OCI-LY7 (cell line): ENCODE results near the gene THOC1. TPM values are rescaled to one million over a fixed set of nuclear protein-coding genes. Genes with fewer than 3 reads are reported as not detected.
"Not testable (repeated sequence)": the region's sequence is repeated elsewhere in the genome, so short reads cannot be mapped to it uniquely, and the experiment has no call there.

ENCODE experiments used
- BruUV-seq: library from RNA; stranded (reverse); fragments of 400-500 nt; replicated peaks from 2 replicates; lab custom pipeline; 2021; lab: Mats Ljungman, UMichigan
- CTCF ChIA-PET: fragments of 300-600 bp; sonication (Branson Sonifier 250); formaldehyde crosslinking; loops from one replicate; lab custom pipeline; 2022; ENCODE audit warnings: antibody characterized with exemption; ENCODE audit not compliant: unreplicated experiment; lab: Charles Lee
- POLR2A ChIA-PET: fragments of 300-600 bp; sonication (Branson Sonifier 250); formaldehyde crosslinking; loops from one replicate; lab custom pipeline; 2022; ENCODE audit warnings: antibody characterized with exemption; lab: Charles Lee
- DNase-seq: peaks from one replicate; pipeline ENCODE4 v3.0.0-alpha.2; 2015; ENCODE audit warnings: low spot score
- H2AFZ ChIP-seq: fragments of 200-600 bp; sonication (generic), shearing (Covaris generic); 2 replicates; pipeline ENCODE4 v1.6.1; 2014; ENCODE audit warnings: mild to moderate bottlenecking, antibody characterized with exemption, low read length, moderate library complexity
- H3K27ac ChIP-seq: fragments of 200-600 bp; sonication (generic); 2 replicates; pipeline ENCODE4 v1.5.1; 2014; ENCODE audit warnings: mixed run types, low read depth, mild to moderate bottlenecking, moderate library complexity, low read length, inconsistent platforms; ENCODE audit not compliant: poor library complexity, severe bottlenecking
- H3K36me3 ChIP-seq: fragments of 200-600 bp; sonication (generic); 2 replicates; pipeline ENCODE4 v1.6.1; 2014; ENCODE audit warnings: mild to moderate bottlenecking, antibody characterized with exemption, low read length, moderate library complexity, mixed read lengths; ENCODE audit not compliant: insufficient read depth
- H3K4me1 ChIP-seq: fragments of 200-600 bp; sonication (generic); 2 replicates; pipeline ENCODE4 v1.5.1; 2014; ENCODE audit warnings: mild to moderate bottlenecking, low read length; ENCODE audit not compliant: insufficient read depth, poor library complexity, severe bottlenecking
- H3K4me2 ChIP-seq: fragments of 200-600 bp; sonication (generic); 2 replicates; pipeline ENCODE4 v1.6.1; 2014; ENCODE audit warnings: mild to moderate bottlenecking, low read length
- H3K4me3 ChIP-seq: fragments of 200-600 bp; sonication (generic); 2 replicates; pipeline ENCODE4 v1.5.1; 2014; ENCODE audit warnings: mild to moderate bottlenecking, low read depth, low read length; ENCODE audit not compliant: poor library complexity, severe bottlenecking
- H3K79me2 ChIP-seq: fragments of 200-600 bp; sonication (generic); 2 replicates; pipeline ENCODE4 v1.6.1; 2016; ENCODE audit warnings: low read depth, mild to moderate bottlenecking, low read length, moderate library complexity, mixed read lengths; ENCODE audit not compliant: insufficient read depth
- H3K9me2 ChIP-seq: fragments of 200-600 bp; sonication (generic); 2 replicates; pipeline ENCODE4 v1.6.1; 2016; ENCODE audit warnings: mild to moderate bottlenecking, low read length, mixed read lengths; ENCODE audit not compliant: insufficient read depth
- H3K9me3 ChIP-seq: fragments of 200-600 bp; sonication (generic); 2 replicates; pipeline ENCODE4 v1.6.1; 2014; ENCODE audit warnings: mild to moderate bottlenecking, mixed run types, low read length, mixed read lengths
- H4K20me1 ChIP-seq: fragments of 200-600 bp; sonication (generic); 2 replicates; pipeline ENCODE4 v1.6.1; 2014; ENCODE audit warnings: mild to moderate bottlenecking, antibody characterized with exemption, low read length, moderate library complexity, mixed read lengths; ENCODE audit not compliant: insufficient read depth
- CTCF ChIP-seq: fragments of 200-600 bp; sonication (generic); conservative IDR thresholded peaks from 2 replicates; pipeline ENCODE4 v1.5.1; 2014; ENCODE audit warnings: mild to moderate bottlenecking, antibody characterized with exemption, low read length, moderate library complexity, mixed read lengths
- EZH2phosphoT487 ChIP-seq: fragments of 200-600 bp; sonication (generic); IDR thresholded peaks from 2 replicates; pipeline ENCODE4 v1.6.1; 2018; ENCODE audit warnings: low read depth, borderline replicate concordance, mild to moderate bottlenecking, mixed run types, antibody characterized with exemption, low read length, moderate library complexity, mixed read lengths
- intact Hi-C: fragments of 100-400 bp; cut with micrococcal nuclease; formaldehyde crosslinking; loops from one replicate; pipeline ENCODE4 v1.10.0; 2022; ENCODE audit not compliant: unreplicated experiment
- total RNA-seq, 2 experiments: library from RNA; depleted of rRNA in 1 of 2; stranded (reverse); fragments of >200 nt in 1 of 2; shearing (Covaris generic) in 1 of 2; gene quantifications; 2 replicates each; pipeline ENCODE4 v1.2.3, GENCODE V29; 2014 to 2022

THOC1 gene
- total RNA-seq, 2 experiments from 2014 or later = 70.4 to 74.6 TPM

DNA sequence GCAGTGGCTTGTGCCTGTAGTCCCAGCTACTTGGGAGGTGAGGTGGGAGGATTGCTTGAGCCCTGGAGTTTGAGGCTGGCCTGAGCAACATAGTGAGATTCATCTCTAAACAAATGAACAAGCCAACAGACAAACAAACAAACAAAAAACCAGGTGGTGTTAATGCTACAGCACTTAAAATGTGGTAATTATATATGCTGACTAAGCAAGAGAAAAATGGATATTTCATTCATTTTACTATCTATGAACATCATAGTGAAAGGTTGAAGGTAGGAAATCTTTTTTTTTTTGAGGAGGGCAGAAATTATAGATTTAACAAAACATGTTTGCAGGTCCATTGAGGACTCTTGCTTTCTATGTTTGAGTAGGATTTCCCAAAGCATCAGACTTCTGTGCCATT, 42.2 kb upstream of the THOC1 start:
- no peak overlapping the region for H3K27ac ChIP-seq
- BruUV-seq = no TSS peak
- no peak overlapping the region for H2AFZ ChIP-seq
- H3K9me3 ChIP-seq = no peaks in the 10 kb centered on the region
- CTCF ChIA-PET = no interaction called here
- POLR2A ChIA-PET = no interaction called here
- H4K20me1 ChIP-seq = no peaks in the 10 kb centered on the region
- H3K9me2 ChIP-seq = no peaks in the 10 kb centered on the region
- intact Hi-C loops = no loop called here
- no peak overlapping the region for H3K4me2 ChIP-seq
- H3K36me3 ChIP-seq = no peaks in the 10 kb centered on the region
- H3K4me1 ChIP-seq = no peaks in the 10 kb centered on the region
- TF ChIP-seq CTCF (no peak), EZH2phosphoT487 (no peak)
- H3K4me3 ChIP-seq = no peak overlapping the region
- no peak for DNase-seq
- no peaks in the 10 kb centered on the region for H3K79me2 ChIP-seq

GRCh38 chr18:308086-308485, 40.2 kb upstream of the THOC1 start:
- intact Hi-C loops, H3K36me3 ChIP-seq, H3K9me3 ChIP-seq, H3K27ac ChIP-seq, BruUV-seq, H3K9me2 ChIP-seq, H3K4me3 ChIP-seq, CTCF ChIA-PET, DNase-seq, POLR2A ChIA-PET, H3K4me2 ChIP-seq, H2AFZ ChIP-seq, H4K20me1 ChIP-seq, H3K4me1 ChIP-seq, H3K79me2 ChIP-seq: not testable (repeated sequence)

- no peaks in the 10 kb centered on the region for H3K9me3 ChIP-seq
- CTCF ChIA-PET = no interaction called here
- no peak overlapping the region for H3K4me2 ChIP-seq
- H3K36me3 ChIP-seq = no peaks in the 10 kb centered on the region
- H3K4me3 ChIP-seq = no peak overlapping the region
- TF ChIP-seq CTCF (no peak), EZH2phosphoT487 (no peak)
- H3K27ac ChIP-seq = no peak overlapping the region
- intact Hi-C loops = no loop called here
- BruUV-seq = no TSS peak
- H2AFZ ChIP-seq = no peak overlapping the region
- H3K9me2 ChIP-seq = no peaks in the 10 kb centered on the region
- POLR2A ChIA-PET = interaction anchor here (0.6 kb wide), 1 partner anchor 683 kb away, joined by 4 read pairs; no protein-coding TSS in a partner anchor
- no peak for DNase-seq
- no peaks in the 10 kb centered on the region for H4K20me1 ChIP-seq
- no peaks in the 10 kb centered on the region for H3K79me2 ChIP-seq
- H3K4me1 ChIP-seq = no peaks in the 10 kb centered on the region
Measured at GRCh38 chr18:306608-307255, 38.9 kb upstream of the THOC1 start.
